ENCODE results near the gene PMAIP1. TPM values are rescaled to one million over a fixed set of nuclear protein-coding genes. Genes with fewer than 3 reads are reported as not detected.

Gene PMAIP1
- total RNA-seq, 1 donor from 2014 or later, result 4.9 TPM

- H3K4me3 Mint-ChIP-seq (ENCODE audit: low read depth), result no peak overlapping the region
- no peak for DNase-seq (ENCODE audit: low spot score, unreplicated experiment)
- no peaks in the 10 kb centered on the region for H3K9me3 Mint-ChIP-seq (ENCODE audit: low read depth)
- peaks cover 38% of the 10 kb centered on the region for H3K27me3 Mint-ChIP-seq
- H3K27ac Mint-ChIP-seq, result no peak overlapping the region
- peaks cover 16% of the 10 kb centered on the region for H3K4me1 Mint-ChIP-seq (ENCODE audit: low read depth)
- H3K36me3 Mint-ChIP-seq (ENCODE audit: insufficient read depth), result peaks cover 2% of the 10 kb centered on the region
- no peak for TF ChIP-seq CTCF (IDR thresholded peaks at IDR 0.05; ENCODE audit: unreplicated experiment)
Observed at GRCh38 chr18:59904011-59904601, 4.3 kb downstream of the PMAIP1 start.

- no peak for DNase-seq (ENCODE audit: low spot score, unreplicated experiment)
- no peak overlapping the region for H3K4me3 Mint-ChIP-seq (ENCODE audit: low read depth)
- TF ChIP-seq CTCF (IDR thresholded peaks at IDR 0.05; ENCODE audit: unreplicated experiment), result no peak
- H3K36me3 Mint-ChIP-seq (ENCODE audit: insufficient read depth), result peaks cover 2% of the 10 kb centered on the region
- H3K9me3 Mint-ChIP-seq (ENCODE audit: low read depth), result no peaks in the 10 kb centered on the region
- H3K4me1 Mint-ChIP-seq (ENCODE audit: low read depth), result peaks cover 15% of the 10 kb centered on the region
- peaks cover 36% of the 10 kb centered on the region for H3K27me3 Mint-ChIP-seq
- H3K27ac Mint-ChIP-seq, result no peak overlapping the region
Observed at GRCh38 chr18:59905686-59906091, 5.9 kb downstream of the PMAIP1 start.

- peaks cover 15% of the 10 kb centered on the region for H3K4me1 Mint-ChIP-seq (ENCODE audit: low read depth)
- H3K27me3 Mint-ChIP-seq, result peaks cover 36% of the 10 kb centered on the region
- no peak overlapping the region for H3K27ac Mint-ChIP-seq
- no peak for DNase-seq (ENCODE audit: low spot score, unreplicated experiment)
- no peak overlapping the region for H3K4me3 Mint-ChIP-seq (ENCODE audit: low read depth)
- H3K9me3 Mint-ChIP-seq (ENCODE audit: low read depth), result no peaks in the 10 kb centered on the region
- H3K36me3 Mint-ChIP-seq (ENCODE audit: insufficient read depth), result peaks cover 2% of the 10 kb centered on the region
- no peak for TF ChIP-seq CTCF (IDR thresholded peaks at IDR 0.05; ENCODE audit: unreplicated experiment)
Observed at GRCh38 chr18:59906203-59906602, 6.4 kb downstream of the PMAIP1 start.

GRCh38 chr18:59907172-59907571, 7.4 kb downstream of the PMAIP1 start:
- H3K4me3 Mint-ChIP-seq (ENCODE audit: low read depth), result no peak overlapping the region
- peaks cover 16% of the 10 kb centered on the region for H3K4me1 Mint-ChIP-seq (ENCODE audit: low read depth)
- peaks cover 2% of the 10 kb centered on the region for H3K36me3 Mint-ChIP-seq (ENCODE audit: insufficient read depth)
- no peak for DNase-seq (ENCODE audit: low spot score, unreplicated experiment)
- no peaks in the 10 kb centered on the region for H3K9me3 Mint-ChIP-seq (ENCODE audit: low read depth)
- TF ChIP-seq CTCF (IDR thresholded peaks at IDR 0.05; ENCODE audit: unreplicated experiment), result no peak
- peaks cover 31% of the 10 kb centered on the region for H3K27me3 Mint-ChIP-seq
- no peak overlapping the region for H3K27ac Mint-ChIP-seq

- Mint-ChIP-seq H3K4me3 (ENCODE audit: low read depth) (no peak overlapping the region), H3K9me3 (ENCODE audit: low read depth) (no peaks in the 10 kb centered on the region), H3K27ac (no peak overlapping the region), H3K4me1 (ENCODE audit: low read depth) (peaks cover 13% of the 10 kb centered on the region), H3K36me3 (ENCODE audit: insufficient read depth) (peaks cover 2% of the 10 kb centered on the region), H3K27me3 (peaks cover 26% of the 10 kb centered on the region)
- DNase-seq (ENCODE audit: low spot score, unreplicated experiment), result no peak
- no peak for TF ChIP-seq CTCF (IDR thresholded peaks at IDR 0.05; ENCODE audit: unreplicated experiment)
Observed at GRCh38 chr18:59907660-59908059, 7.9 kb downstream of the PMAIP1 start.

All from progenitor cell of endocrine pancreas (in vitro differentiated cells).